K562 (cell line): Measurements from ENCODE around the gene GATA1. TPM values are rescaled to one million over a fixed set of nuclear protein-coding genes. Genes with fewer than 3 reads are reported as not detected.

Source experiments
- ATAC-seq: fragments of 200-7000 bp; cut with Tn5 transposase; 3 replicates; pipeline ENCODE4 v1.9.1; 2020; ENCODE audit warnings: moderate library complexity
- BruUV-seq: library from RNA; stranded (reverse); fragments of 400-500 nt; replicated peaks from 2 replicates; lab custom pipeline; 2021; lab: Mats Ljungman, UMichigan
- CTCF ChIA-PET: fragments of 300-600 bp; formaldehyde crosslinking; extraction: SDS; loops from one replicate; lab custom pipeline; 2021; ENCODE audit warnings: low intra/inter-chr PET ratio; lab: Yijun Ruan, JAX
- POLR2A ChIA-PET: fragments of 300-600, 350-650 bp; sonication (Branson Sonifier 250); formaldehyde crosslinking; extraction: SDS; loops from one replicate; lab custom pipeline; 2021; ENCODE audit warnings: antibody characterized with exemption, inconsistent platforms; lab: Yijun Ruan, JAX
- DNase-seq, 4 experiments: peaks; one replicate each; pipeline versions ENCODE4 v3.0.0 to v3.0.0-alpha.2; 2011 to 2018; ENCODE audit warnings: low spot score in 3 of 4, mixed read lengths in 3 of 4; ENCODE audit errors: extremely low read depth in 1 of 4
- FAIRE-seq: peaks from 2 replicates; lab custom pipeline; 2011; peaks lifted over from hg19 to GRCh38; lab: Jason Lieb, UNC
- H2AFZ ChIP-seq: 2 replicates; pipeline ENCODE4 v1.6.0; 2011; ENCODE audit warnings: low read depth, low read length, control low read depth, inconsistent platforms
- H3K27ac ChIP-seq: fragments of 200-600 bp; 3 replicates; pipeline ENCODE4 v1.8.0; 2011; ENCODE audit warnings: low read depth, mild to moderate bottlenecking, control low read depth, inconsistent platforms, low read length, moderate library complexity, mixed read lengths; ENCODE audit errors: extremely low read depth
- H3K27me3 ChIP-seq, 2 experiments: fragments of 300-600 bp in 1 of 2; 2 replicates in 1 of 2; 3 replicates in 1 of 2; pipeline versions ENCODE4 v1.6.0 to v1.8.0; 2011; ENCODE audit warnings: inconsistent platforms in 2 of 2, low read length in 2 of 2, mild to moderate bottlenecking in 1 of 2, mixed read lengths in 1 of 2, moderate library complexity in 1 of 2; ENCODE audit not compliant: control insufficient read depth in 2 of 2, insufficient read depth in 2 of 2
- H3K36me3 ChIP-seq: fragments of 300-600 bp; 3 replicates; pipeline ENCODE4 v1.8.0; 2011; ENCODE audit warnings: mild to moderate bottlenecking, low read length, inconsistent platforms; ENCODE audit not compliant: control insufficient read depth, insufficient read depth
- H3K4me1 ChIP-seq, 2 experiments: fragments of 200-600 bp in 1 of 2; replicated peaks in 1 of 2; 2 replicates in 1 of 2; 3 replicates in 1 of 2; pipeline versions ENCODE4 v1.5.1 to v1.8.0; 2011; ENCODE audit warnings: inconsistent platforms in 2 of 2, low read length in 2 of 2, mild to moderate bottlenecking in 1 of 2, mixed read lengths in 1 of 2, moderate library complexity in 1 of 2; ENCODE audit not compliant: control insufficient read depth in 2 of 2, insufficient read depth in 2 of 2
- H3K4me2 ChIP-seq: 2 replicates; pipeline ENCODE4 v1.6.1; 2011; ENCODE audit warnings: low read length, control low read depth, inconsistent platforms, mixed read lengths; ENCODE audit not compliant: insufficient read depth
- H3K4me3 ChIP-seq: fragments of 200-600 bp; sonication (generic), shearing (Covaris generic); 2 replicates; pipeline ENCODE4 v1.5.1; 2016; ENCODE audit warnings: control low read depth, inconsistent platforms
- H3K79me2 ChIP-seq: fragments of 200-600 bp; 3 replicates; pipeline ENCODE4 v1.8.0; 2011; ENCODE audit warnings: low read length, inconsistent platforms; ENCODE audit not compliant: control insufficient read depth, insufficient read depth
- H3K9ac ChIP-seq, 2 experiments: 2 replicates each; pipeline versions ENCODE4 v1.6.0 to v1.6.1; 2011; ENCODE audit warnings: low read depth in 2 of 2, low read length in 2 of 2, control low read depth in 1 of 2, inconsistent platforms in 1 of 2, mild to moderate bottlenecking in 1 of 2, mixed read lengths in 1 of 2; ENCODE audit not compliant: insufficient read depth in 1 of 2
- H3K9me1 ChIP-seq: one replicate; pipeline ENCODE4 v1.6.0; 2011; ENCODE audit warnings: inconsistent platforms, mild to moderate bottlenecking, low read length, moderate library complexity; ENCODE audit not compliant: control insufficient read depth, insufficient read depth
- H3K9me3 ChIP-seq: replicated peaks from 2 replicates; pipeline ENCODE4 v1.5.1; 2011; ENCODE audit warnings: low read depth, low read length, inconsistent platforms; ENCODE audit not compliant: control insufficient read depth, insufficient read depth
- H4K20me1 ChIP-seq: replicated peaks from 2 replicates; pipeline ENCODE4 v1.6.1; 2011; ENCODE audit warnings: low read length, inconsistent platforms, mixed read lengths; ENCODE audit not compliant: control insufficient read depth, insufficient read depth
- ATF1 ChIP-seq, 2 experiments: fragments of 450-650 bp in 1 of 2; IDR thresholded peaks; 2 replicates each; pipeline ENCODE4 v1.6.1; 2016; ENCODE audit warnings: missing compliant biosample characterization in 1 of 2, missing genetic modification characterization in 1 of 2
- E4F1 ChIP-seq: fragments of 250-450 bp; sonication (Bioruptor Pico); IDR thresholded peaks from 2 replicates; pipeline ENCODE4 v1.5.0; 2021; ENCODE audit warnings: mild to moderate bottlenecking, borderline replicate concordance
- ESRRB ChIP-seq: fragments of 250-450 bp; sonication (Bioruptor Pico); IDR thresholded peaks from 2 replicates; pipeline ENCODE4 v1.5.0; 2020; ENCODE audit warnings: mild to moderate bottlenecking, moderate library complexity, borderline replicate concordance
- GATA2 ChIP-seq: sonication (generic); formaldehyde crosslinking; IDR thresholded peaks from 2 replicates; pipeline ENCODE4 v1.4.0; 2020; ENCODE audit warnings: mild to moderate bottlenecking, missing genetic modification reagents
- HMG20A ChIP-seq: fragments of 450-650 bp; formaldehyde crosslinking; conservative IDR thresholded peaks from 2 replicates; pipeline ENCODE4 v1.4.0; 2020; ENCODE audit warnings: mild to moderate bottlenecking, mixed read lengths
- KAT2B ChIP-seq: IDR thresholded peaks from one replicate; pipeline ENCODE4 v1.6.1; 2012; ENCODE audit warnings: low read depth, mild to moderate bottlenecking, control low read depth, inconsistent platforms, low read length, moderate library complexity
- LCOR ChIP-seq: sonication (generic); formaldehyde crosslinking; IDR thresholded peaks from 2 replicates; pipeline ENCODE4 v1.8.0; 2022; ENCODE audit warnings: mild to moderate bottlenecking, missing genetic modification reagents
- NBN ChIP-seq: fragments of 450-650 bp; IDR thresholded peaks from 2 replicates; pipeline ENCODE4 v1.6.1; 2016; ENCODE audit warnings: low read depth, mild to moderate bottlenecking
- NKRF ChIP-seq: fragments of 450-650 bp; IDR thresholded peaks from 2 replicates; pipeline ENCODE4 v1.6.1; 2016; ENCODE audit warnings: borderline replicate concordance
- PBX2 ChIP-seq, 2 experiments: IDR thresholded peaks in 1 of 2; conservative IDR thresholded peaks in 1 of 2; 2 replicates each; pipeline ENCODE4 v1.6.1; 2016; ENCODE audit warnings: low read depth in 2 of 2, mild to moderate bottlenecking in 1 of 2, missing compliant biosample characterization in 1 of 2, missing genetic modification characterization in 1 of 2, moderate library complexity in 1 of 2
- WGBS: fragments of 100-300 bp; shearing (Covaris generic); methylation state at CpG from one replicate; pipeline ENCODE4 v1.1.6; 2016; ENCODE audit warnings: low coverage, mixed read lengths; ENCODE audit not compliant: insufficient coverage; ENCODE audit errors: missing lambda C conversion rate; 5-methylcytosine and 5-hydroxymethylcytosine counted together
- in situ Hi-C: fragments of 300-500 bp; cut with MboI; formaldehyde crosslinking; loops from 4 replicates; pipeline ENCODE4 v1.15.0; 2018; ENCODE audit warnings: inconsistent platforms, mixed read lengths
- intact Hi-C: fragments of 100-400 bp; cut with micrococcal nuclease; formaldehyde crosslinking; loops from 2 replicates; pipeline ENCODE4 v1.14.2; 2022
- polyA plus RNA-seq, 8 experiments: library from polyadenylated mRNA; depleted of rRNA in 4 of 8; stranded (reverse) in 5 of 8; unstranded in 3 of 8; fragments of >200 nt; fragmentation: Nextera tagmentation in 2 of 8; fragmentation: Illumina TruSeq in 1 of 8; extraction: Ambion mirVana in 2 of 8; extraction: Trizol in 1 of 8; gene quantifications; 2 replicates each; pipeline versions ENCODE4 v1.2.1 to v1.2.3, GENCODE V29; 2011 to 2014; ENCODE audit warnings: inconsistent platforms in 1 of 8, missing spikeins in 1 of 8
- total RNA-seq, 7 experiments: library from RNA; depleted of rRNA in 6 of 7; stranded (reverse); fragments of >200 nt in 6 of 7; fragmentation: Illumina TruSeq in 2 of 7; extraction: Trizol in 2 of 7; gene quantifications; 2 replicates each; pipeline versions ENCODE4 v1.2.1 to v1.2.3, GENCODE V29; 2011 to 2021; ENCODE audit warnings: low replicate concordance in 1 of 7

GATA1 gene
- total and polyA plus RNA-seq, 9 of the 15 experiments (the other 6 are each of a cell fraction or from before 2014, with no cell fraction given) = 11.9 to 291 (median 116) TPM

GRCh38 chrX:48785540-48786214, 713 bp upstream of the GATA1 start:
- Histone ChIP-seq H3K79me2 (peaks cover 83% of the 10 kb centered on the region), H3K36me3 (peaks cover 25% of the 10 kb centered on the region; the same call in 1 of the 3 replicates), H3K4me1 (peaks cover 32 to 58% of the 10 kb centered on the region in 2 experiments; a peak in 4 of 5 replicates), H3K27me3 (no peaks in the 10 kb centered on the region), H4K20me1 (no peaks in the 10 kb centered on the region), H3K9me3 (no peaks in the 10 kb centered on the region), H2AFZ (peak overlapping the region; percentile 56), H3K9me1 (no peaks in the 10 kb centered on the region), H3K4me2 (peak overlapping the region; percentile 93), H3K9ac (peak overlapping the region; percentile 53 to 94), H3K4me3 (peak overlapping the region; percentile 75), H3K27ac (peak overlapping the region; percentile 76)
- 3% methylated on average over 16 of the region's 16 CpGs for WGBS
- ChIA-PET CTCF (no interaction called here), POLR2A (no interaction called here)
- peak; percentile 52 to 77 (median 62) for DNase-seq
- peak; percentile 10 for ATAC-seq
- FAIRE-seq = peak; percentile 66
- in situ Hi-C loops = no loop called here
- intact Hi-C loops = loop anchor here (5.0 kb wide), 1 partner anchor 88 kb away; the partner anchor contains the start of gene SUV39H1
- BruUV-seq = no TSS peak
- TF ChIP-seq ATF1 (CRISPR knock-in tag; IDR thresholded peaks at IDR 0.05) (no peak), ATF1 (tag; IDR thresholded peaks at IDR 0.05) (peak; percentile 60), GATA2 (CRISPR knock-in tag) (peak; percentile 75), KAT2B (no peak), NKRF (0 out of 2 replicates have a peak, but pooled peaks have one; percentile 21), PBX2 (CRISPR knock-in tag; IDR thresholded peaks at IDR 0.05; ENCODE audit: low read depth) (no peak), PBX2 (tag; conservative IDR thresholded peaks at IDR 0.05; ENCODE audit: low read depth) (no peak), ESRRB (CRISPR knock-in tag) (no peak), NBN (0 out of 2 replicates have a peak, but pooled peaks have one; percentile 8), LCOR (CRISPR knock-in tag) (0 out of 2 replicates have a peak, but pooled peaks have one; percentile 45), E4F1 (CRISPR knock-in tag) (no peak), HMG20A (CRISPR knock-in tag) (no peak)
